SIG-M5 treated with dmso at 0.1 percent for 504 hours (cell line): ENCODE data around the gene EEF2K.
"Not testable (repeated sequence)": the region's sequence is repeated elsewhere in the genome, so short reads cannot be mapped to it uniquely, and the experiment has no call there.

ENCODE experiments used
- DNase-seq: peaks from one replicate; lab custom pipeline; 2025; ENCODE audit not compliant: unreplicated experiment; lab: John Stamatoyannopoulos, UW

EEF2K gene

DNA sequence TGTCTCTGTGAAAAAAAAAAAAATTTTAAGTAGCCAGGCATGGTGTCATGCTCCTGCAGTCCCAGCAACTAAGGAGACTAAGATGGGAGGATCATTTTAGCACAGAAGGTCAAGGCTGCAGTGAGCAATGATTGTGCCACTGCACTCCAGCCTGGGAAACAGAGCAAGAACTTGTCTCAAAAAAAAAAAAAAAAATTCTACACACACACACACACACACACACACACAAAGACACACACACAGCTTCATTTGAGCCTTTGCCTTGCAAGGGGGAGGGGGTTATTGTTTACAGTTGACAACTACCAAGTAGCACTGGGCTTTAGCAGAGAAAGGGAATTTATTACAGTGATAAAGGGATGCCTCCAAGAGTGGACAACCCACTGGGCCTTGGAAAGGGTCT is 86.2 kb downstream of the EEF2K start:
- no peak for DNase-seq

DNA sequence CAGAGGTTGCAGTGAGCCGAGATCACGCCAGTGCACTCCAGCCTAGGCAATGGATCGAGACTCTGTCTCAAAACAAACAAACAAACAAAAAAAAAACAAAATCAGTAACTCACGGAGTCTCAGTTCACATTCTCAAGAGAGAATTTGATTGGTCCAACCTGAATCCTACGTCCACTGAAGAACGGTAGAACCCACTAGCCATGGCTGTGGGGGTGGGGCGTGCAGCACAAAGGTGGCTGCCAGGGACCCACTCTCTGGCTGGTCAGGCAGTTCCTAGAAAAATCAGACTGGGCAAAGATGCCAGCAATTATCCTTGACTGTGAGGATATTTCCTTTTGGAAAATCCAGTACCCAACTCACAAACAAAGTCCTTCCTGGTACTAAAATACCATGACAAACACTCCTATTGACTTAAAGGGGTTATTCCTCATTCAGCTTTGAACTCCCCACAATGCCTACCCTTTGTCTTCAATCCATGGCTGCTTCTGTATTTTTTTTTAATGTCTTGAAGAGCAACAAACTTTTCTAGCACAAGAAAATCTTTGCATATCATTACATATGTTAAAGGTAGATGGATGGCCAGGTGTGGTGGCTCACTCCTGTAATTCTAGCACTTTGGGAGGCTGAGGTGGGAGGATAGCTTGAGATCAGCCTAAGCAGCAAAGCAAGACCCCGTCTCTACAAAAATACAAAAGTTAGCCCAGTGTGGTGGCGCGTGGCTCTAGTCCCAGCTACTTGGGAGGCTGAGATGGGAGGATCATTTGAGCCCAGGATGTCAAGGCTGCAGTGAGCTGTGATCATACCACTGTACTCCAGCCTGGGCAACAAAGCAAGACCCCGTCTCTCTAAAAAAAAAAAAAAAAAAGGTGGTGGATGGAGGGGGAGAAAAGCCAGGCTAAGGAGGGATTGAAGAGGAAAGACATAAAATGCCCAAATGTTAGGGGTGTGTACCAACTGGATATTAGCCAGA is 87.3 kb downstream of the EEF2K start:
- DNase-seq = no peak

DNA sequence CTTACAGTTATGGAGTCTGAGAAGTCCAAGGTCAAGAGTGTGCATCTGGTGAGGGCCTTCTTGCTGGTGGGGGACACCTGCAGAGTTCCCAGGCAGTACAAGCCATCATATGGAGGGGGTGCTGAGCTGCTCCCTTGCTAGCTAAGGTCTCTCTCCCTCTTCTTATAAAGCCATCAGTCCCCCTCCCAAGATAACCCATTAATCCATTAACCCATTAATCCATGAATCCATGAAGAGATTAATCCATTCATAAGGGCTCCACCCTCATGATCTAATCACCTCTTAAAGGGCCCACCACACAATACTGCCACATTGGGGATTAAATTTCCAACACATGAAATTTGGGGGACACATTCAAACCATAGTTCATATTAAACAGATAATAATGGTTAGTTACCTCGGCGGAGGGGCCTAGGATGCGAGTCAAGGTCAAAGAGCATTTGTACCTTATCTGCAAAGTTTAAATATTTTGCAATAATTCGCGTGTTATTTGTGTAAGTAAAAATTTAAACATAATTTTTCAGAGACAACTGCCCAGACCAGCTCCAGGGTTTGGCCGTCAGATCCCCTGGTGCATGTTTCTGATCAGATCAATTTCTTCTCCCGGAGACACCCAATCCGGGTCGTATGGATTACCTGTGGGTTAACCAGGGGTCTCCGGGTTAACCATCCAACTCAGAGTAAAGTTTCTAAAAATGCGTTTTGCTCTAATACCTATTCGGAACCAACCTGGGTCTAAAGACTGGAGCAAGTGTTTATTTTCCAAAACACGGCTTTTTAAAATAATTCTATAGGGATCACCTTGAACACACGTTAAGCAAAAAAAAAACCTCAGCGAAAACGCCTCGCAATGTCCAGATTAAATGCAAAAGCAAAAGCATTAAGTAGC is 90.4 kb downstream of the EEF2K start:
- DNase-seq = no peak

DNA sequence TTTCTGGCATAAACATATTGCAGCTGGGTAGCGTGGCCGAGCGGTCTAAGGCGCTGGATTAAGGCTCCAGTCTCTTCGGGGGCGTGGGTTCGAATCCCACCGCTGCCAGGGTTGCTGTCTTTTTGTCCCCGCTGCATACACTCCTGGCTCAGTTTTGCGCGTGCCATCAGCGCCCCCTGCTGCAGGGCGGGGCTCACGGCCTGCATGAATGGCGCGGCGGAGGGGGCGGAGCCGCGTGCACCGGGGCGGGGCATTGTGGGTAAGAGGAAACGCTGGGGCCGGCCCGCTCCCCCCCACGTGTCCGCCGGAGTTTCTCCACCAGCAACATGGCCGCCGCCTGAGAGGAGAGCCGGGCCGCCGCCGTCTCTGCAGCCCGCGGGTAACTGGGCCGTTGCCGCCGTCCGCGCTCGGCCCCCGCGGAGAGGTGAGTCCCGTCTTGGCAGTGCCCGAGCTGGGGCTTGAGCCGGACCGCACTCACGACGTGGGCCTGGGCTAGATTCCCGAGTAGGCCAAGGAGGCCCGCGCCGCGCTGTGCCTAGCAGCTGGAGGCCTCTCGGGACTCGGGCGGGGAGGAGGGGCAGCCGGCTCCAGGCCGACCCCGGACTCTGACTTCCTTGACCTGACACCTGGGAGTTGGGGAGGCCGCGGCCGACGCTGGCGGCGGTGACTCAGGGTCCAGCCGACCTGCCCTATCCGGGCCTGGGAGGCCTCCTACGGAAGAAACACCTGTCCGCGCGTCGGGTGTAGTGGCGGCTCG is 91.2 kb downstream of the EEF2K start, which contains the start of gene POLR3E:
Gene POLR3E, plus strand, starts transcription at position 296 of the 757 bp plus-strand sequence. CDS start 5,560 bp downstream, outside the sequence.
- peak; percentile 89 for DNase-seq

DNA sequence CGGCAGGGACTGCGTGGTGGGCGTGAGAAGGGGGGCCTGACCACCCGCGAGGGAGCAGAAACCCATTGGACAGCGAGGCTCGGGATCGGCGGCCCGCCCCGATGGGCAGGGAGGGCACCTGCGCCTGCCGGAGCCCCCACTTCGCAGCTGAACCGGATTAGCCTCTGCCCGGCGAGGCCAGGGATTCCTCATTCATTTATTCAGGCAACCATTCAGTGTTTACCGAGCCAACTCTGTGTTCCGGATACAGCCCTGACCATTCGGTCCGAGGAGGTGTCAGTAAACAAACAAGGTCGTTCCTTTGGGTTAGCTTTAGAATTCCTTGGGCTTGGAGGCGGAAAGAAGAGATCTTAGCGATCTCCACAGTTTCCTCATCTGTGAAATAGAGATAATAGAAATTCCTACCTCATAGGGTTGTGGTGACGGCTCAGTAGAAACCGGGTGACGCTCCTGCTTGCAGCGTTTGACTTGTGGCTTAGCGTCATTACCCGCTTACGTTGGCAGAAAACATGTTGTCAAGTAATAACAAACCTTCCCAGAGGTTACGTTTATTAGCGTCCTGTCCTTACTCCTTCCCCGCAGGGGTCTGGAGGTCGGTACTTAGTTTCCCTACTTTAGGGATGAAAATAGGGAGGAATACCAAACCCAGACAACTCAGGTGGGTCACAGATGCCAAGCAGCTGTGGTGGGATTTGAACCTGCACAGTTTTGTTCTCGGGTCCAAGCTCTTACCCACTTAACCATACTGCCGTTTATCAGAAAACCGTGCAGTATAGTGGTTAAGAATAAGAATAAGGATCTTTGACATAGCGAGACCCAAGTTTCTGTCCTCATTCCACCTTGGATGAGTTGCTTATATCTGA is 92.0 kb downstream of the EEF2K start:
- DNase-seq = peak; percentile 83

DNA sequence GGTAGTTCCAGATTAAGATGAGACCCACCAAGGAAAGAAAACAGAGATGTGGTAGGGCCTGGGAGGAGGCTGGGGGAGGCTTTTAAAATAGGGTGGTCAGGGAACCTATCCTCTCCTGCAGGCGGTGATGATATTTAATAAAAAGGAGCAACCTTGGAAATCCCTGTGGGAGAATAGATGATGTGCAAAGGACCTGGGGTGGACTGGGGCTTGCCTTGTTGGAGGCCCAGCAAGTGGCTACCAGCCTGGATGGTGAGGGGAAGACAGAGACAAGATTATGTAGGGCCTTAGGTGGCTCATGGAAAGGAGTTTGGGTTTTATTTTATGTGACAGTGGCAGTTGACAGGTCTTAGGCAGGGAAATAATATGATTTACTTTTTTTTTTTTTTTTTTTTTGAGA is 93.0 kb downstream of the EEF2K start:
- no peak for DNase-seq

DNA sequence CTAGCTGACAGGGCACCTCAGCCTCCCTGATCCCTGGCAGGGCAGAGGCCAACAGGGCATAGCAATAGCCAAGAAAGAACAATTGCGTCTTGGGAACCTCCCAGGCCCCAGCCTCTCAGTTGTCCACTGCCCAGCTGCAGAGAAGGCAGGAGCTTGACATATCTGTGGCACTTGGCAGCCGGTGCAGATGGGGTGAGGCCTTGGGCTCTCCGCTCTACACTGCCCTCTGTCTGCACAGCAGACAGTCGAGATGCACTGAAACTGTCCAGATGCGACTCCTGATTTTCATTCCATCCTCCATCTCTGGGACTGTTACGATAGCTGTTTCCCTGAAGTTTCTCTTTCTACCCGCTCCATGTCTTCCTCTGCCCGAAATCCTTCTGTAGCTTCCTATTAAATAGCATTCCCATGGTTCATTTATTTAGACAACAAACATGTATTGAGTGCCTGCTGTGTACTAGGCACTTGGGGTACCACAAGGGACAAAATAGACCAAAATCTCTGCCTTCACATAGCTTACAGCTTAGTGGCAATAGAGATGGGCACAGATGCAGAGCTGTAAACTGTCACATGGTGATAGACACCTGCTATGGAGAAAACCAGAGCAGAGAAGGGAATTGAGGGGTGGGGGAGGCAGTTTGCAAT is 94.5 kb downstream of the EEF2K start:
- DNase-seq = peak; percentile 44

DNA sequence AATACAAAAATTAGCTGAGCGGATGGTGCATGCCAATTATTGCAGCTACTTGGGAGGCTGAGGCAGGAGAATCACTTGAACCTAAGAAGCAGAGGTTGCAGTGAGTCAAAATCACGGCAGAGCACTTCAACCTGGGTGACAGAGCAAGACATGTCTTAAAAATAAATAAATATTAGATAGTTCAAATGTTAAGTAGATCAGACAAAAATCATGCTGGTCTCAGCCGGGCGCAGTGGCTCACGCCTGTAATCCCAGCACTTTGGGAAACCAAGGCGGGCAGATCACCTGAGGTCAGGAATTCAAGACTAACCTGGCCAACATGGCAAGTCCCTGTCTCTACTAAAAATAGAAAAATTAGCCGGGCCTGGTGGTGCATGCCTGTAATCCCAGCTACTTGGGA is 95.3 kb downstream of the EEF2K start:
- DNase-seq = not testable (repeated sequence)

DNA sequence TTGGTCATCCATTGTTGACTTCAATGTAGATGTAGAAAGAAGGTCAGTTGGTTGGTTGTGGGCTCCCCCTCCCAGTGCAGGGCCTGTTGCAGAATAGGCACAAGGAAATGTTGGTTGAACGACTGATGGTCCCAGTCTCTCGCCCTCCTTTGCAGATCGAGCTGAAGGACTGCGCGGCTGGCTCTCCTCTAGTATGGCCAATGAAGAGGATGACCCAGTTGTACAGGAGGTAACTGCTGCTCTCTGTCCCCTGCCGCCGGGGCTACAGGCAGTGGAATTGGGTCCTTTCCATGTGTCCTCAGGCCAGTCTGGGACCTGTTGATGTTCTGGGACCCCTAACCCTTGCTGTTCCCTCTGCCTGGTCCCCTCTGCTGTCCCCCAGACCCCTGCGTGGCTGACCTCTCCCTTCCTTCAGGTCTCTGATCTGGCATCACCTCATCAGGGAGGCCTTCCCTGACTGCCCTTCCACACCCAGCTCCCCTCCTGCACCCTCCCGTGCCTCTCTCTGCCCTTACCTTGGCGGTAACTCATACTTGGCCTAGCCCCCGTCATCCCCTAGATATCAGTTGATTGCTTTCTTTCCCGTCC is 96.8 kb downstream of the EEF2K start:
- DNase-seq = no peak

DNA sequence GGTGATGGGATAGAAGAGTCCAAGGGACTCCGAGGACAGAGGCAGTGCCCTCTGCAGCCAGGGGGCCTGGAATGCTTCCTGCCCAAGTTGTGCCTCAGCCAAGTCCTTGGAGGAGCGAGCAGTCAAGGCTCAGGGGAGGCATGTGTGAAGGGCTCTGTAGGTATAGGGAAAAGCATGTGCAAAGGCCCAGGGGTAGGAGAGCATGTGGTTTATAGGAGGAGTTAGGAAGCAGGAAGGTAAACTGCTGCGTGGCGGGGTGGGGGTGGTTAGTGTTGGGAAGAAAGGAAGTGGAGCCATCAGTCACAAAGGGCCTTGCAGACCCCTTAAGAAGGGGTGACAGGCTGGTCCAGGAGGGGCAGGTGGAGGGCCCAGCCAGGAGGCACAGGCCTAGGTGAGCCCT is 98.3 kb downstream of the EEF2K start:
- no peak for DNase-seq

DNA sequence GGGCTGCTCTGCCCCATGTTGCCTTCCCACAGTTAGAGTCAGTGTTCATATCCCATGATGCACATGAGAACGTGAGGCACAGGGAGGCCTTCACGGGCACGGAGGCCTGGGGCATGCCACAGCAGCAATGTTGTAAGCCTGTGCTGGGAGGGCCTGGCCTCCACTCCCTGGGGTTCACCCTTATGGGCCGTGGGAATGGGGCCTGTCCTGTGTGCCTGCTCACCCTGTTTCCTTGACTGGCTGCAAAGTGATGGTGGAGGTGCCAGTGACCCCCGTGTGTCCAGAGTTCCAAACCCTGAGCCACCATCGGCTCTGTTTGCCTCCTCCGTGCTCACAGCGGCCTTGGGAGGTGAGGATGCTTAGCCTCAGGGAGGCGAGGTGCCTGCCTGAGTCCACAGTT is 100.7 kb downstream of the EEF2K start:
- DNase-seq = no peak

DNA sequence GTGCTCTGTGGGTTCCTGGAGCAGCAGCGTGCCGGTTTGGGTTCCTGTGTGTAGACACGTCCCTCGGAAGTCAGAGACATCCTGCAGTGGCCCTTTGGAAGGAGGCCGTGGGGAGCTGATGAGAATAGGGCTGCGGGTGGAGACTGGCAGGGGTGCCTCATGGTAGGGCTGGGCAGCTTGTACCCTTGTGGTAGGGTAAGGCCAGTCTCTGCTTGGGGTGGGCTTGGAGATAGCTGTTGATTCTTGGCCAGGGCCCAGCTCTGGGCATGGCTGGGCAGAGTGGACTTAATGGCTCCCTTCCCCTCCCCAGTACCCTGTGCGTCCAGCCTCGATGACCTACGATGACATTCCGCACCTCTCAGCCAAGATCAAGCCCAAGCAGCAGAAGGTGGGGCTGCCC is 101.8 kb downstream of the EEF2K start:
- DNase-seq = no peak

DNA sequence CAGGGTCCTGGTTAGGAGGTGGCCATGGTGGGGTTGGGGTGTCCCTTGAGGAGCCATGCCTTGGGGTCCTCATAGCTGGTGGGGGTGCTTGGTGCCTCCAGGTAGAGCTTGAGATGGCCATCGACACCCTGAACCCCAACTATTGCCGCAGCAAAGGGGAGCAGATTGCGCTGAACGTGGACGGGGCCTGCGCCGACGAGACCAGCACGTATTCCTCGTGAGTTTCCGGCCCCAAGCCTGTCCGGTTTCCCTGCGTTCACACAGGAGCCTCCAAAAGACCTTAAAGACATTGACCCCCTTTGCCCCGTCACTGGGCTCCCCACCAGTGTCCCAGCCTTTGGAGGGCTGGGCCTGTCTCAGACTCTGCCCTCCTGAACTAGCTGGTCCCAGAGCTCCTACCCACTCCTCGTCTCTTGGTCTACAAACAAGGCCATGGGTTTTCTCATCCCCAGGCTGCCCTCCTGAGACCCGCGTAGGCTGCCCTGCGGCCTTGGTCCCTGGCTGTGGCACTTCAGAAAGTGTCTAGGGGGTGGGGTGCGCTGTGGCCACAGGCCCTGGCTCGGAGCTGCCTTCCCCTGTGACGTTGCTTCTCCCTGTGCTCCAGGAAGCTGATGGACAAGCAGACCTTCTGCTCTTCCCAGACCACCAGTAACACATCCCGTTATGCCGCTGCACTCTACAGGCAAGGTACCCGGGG is 102.9 kb downstream of the EEF2K start:
- no peak for DNase-seq

DNA sequence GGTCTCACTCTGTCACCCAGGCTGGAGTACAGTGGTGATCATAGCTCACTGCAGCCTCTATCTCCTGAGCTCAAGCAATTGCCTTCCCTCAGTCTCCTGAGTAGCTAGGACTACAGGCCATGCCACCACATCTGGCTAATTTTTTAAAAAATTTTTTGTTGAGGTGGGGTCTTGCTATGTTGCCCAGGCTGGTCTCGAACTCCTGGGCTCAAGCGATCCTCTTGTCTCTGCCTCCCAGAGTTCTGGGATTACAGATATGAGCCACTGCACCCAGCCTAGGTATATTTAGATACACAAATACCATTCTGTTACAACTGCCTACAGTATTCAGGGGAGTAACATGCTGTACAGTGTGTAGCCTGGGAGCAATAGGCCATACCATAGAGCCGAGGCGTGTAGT is 105.4 kb downstream of the EEF2K start:
- no peak for DNase-seq

DNA sequence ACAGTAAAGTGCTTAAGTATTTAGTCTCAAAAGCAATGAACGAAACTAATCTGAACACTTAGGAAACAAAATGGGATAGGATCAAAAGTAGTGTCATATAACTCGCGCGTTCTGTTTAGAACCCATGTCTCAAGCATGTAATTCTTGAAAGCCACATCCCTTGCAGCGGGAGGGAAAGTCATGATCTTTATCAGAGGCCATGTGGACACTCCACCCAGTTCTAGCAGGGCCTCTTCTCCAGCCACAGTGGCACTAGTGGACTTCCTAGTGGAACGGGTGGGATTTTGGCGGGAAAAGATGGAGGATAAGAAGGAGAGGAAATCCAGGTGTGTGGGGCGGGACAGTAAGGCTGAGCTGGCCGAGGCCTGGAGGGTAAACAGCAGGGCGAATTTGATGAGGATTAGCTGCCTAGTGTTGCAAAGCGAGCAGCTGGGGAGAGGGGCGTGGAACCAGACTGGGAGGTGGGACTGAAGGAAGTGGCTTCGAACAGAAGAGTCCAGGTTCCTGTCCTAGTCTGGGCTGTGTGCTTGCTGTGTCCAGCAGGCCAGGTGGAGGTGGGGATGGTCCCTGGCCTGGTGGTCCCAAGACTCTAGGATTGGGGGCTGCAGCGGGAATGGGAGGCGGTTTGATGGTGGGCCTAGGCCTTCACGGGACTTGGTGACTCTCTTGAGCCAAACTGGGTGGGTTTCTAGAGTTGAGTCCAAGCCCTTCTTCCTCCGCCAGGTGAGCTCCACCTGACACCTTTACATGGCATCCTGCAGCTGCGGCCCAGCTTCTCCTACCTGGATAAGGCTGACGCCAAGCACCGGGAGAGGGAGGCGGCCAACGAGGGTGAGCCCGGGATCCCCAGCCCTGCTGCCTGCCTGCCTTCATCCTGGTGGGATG is 107.1 kb downstream of the EEF2K start:
- DNase-seq = no peak

DNA sequence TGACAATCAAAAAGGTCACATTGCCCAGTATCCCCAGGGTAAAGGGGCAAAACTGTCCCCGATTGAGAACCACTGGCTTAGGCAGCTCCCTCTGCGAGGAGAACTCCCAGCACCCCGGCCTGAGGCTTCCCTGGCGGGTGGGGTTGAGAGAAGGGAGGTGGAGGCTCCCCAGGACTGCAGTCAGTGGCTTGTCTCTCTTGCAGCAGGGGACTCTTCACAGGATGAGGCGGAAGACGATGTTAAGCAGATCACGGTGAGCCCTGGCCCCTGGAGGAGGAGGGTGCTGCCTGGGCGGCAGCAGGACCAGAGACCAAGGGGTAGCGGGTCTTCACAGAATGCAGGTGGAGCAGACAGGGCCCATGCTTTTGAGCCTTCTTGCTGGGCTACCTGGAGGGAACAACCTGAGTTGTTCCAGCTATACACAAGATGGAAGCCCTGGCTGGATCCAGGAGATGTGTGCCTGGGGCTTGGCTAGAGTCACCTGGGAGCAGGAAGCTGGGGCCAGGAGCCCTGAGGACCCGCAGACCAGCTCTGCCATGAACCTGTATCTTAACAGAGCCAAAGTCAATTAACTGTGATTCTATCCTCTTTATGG is 107.9 kb downstream of the EEF2K start:
- no peak for DNase-seq
